ENCODE data around the gene TECRL. TPM values are rescaled to one million over a fixed set of nuclear protein-coding genes. Genes with fewer than 3 reads are reported as not detected.
A peak's percentile ranks its signal among the peaks of the same experiment; 100 is the strongest.

The TECRL gene
- total RNA-seq, 1 experiment from 2014 or later, result not detected

DNA sequence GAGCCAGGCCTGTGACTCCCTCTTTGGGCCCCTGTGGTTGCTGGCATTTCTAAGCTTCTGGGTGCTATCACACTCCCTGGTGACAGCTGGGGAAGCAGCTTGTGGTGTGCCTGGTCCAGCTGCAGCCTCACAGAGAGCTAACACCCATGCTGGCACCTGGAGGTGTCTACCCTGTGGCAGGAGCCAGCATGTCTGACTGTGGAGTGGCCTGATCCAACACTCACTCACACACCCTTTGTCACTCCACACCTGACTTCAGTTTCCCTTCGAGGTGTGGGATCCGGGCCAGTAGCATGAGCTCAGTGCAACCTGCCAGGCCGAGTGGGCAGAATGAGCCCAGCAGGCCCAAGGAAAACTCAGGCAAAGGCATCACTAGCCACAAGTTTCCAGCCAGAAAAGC, 67.5 kb downstream of the TECRL start:
- H3K36me3 ChIP-seq, result no peaks in the 10 kb centered on the region
- no peaks in the 10 kb centered on the region for H3K9me3 ChIP-seq
- H3K27me3 ChIP-seq, result no peaks in the 10 kb centered on the region
- no peak for DNase-seq
- H3K4me3 ChIP-seq, result no peak overlapping the region

DNA sequence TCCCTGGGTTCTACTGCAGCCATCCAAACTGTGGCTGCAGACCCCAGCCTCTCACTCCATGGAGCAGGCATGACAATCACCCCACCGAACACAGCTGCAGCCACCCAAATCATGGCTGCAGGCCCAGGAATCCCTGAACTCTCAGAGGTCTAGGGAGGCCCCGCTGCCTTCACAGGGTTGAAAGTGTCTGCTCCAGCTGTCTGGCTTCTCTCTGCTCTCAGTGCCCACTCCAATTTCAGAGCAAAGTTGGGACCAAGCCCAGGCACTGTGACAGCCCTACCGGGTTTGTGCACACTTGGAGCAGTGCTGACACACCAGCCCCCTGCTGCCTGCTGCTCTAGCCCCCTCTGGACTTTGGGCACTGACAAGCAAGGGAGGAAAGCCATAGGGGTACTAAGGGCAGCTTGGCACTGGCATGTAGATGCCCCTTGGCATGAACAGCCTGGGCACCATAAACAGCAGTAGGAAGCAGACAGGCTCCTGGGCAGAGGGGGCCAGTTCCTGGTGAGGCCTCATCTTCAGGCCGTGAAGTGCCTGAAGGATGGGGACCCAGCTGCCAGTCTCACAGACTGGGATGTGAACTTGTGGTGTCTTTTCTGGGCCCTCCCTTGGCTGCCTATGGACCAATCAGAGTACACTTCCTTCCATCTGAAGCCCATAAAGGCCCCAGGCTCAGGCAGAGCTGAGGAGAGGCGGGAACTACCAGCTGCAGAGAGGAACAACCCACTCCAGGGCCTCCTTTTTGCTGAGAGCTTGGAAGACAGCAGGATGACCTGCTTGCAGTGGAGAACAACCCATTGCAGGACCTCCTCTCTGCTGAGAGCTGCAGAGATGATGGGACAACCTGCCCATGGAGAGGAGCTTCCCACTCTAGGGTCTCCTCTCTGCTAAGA, 68.8 kb downstream of the TECRL start:
- Histone ChIP-seq H3K4me3 (no peak overlapping the region), H3K36me3 (no peaks in the 10 kb centered on the region), H3K27me3 (no peaks in the 10 kb centered on the region), H3K9me3 (no peaks in the 10 kb centered on the region)
- DNase-seq, result no peak

DNA sequence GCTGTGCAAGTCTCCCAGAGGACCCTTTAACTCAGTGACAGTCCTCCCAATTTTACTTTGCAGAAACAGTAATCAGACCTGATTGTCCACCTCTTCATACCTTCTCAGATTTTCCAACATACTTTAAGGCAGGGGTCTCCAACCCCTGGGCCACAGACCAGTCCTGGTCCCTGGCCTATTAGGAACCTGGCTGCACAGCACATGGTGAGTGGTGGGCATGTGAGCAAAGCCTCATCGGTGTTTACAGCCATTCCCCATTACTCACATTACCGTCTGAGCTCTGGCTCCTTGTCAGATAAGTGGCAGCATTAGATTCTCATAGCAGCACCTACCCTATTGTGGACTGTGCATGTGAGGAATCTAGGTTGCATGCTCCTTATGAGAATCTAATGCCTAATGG, 74.3 kb downstream of the TECRL start:
- Histone ChIP-seq H3K9me3 (no peaks in the 10 kb centered on the region), H3K4me3 (no peak overlapping the region), H3K36me3 (no peaks in the 10 kb centered on the region), H3K27me3 (no peaks in the 10 kb centered on the region)
- DNase-seq, result no peak

DNA sequence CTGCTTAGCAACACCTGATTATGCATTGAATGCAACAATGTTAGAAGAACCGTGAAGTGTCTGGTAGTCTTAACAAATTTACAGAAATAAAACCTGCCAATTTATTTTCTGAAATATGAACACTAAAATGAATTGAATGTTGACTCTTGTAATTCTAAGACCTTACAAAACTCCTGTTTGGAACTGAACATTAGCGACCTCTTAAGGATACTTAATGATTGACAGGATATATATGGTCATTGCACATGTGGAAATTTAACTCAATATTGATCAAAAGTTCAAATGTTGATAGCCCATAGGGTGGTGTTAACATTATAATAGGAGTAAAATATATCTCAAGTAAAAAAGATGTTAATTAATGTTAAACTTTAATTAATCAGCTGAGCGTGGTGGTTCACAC, 79.1 kb downstream of the TECRL start:
- H3K9me3 ChIP-seq, result no peaks in the 10 kb centered on the region
- H3K27me3 ChIP-seq, result no peaks in the 10 kb centered on the region
- no peaks in the 10 kb centered on the region for H3K36me3 ChIP-seq
- H3K4me3 ChIP-seq, result no peak overlapping the region
- no peak for DNase-seq

DNA sequence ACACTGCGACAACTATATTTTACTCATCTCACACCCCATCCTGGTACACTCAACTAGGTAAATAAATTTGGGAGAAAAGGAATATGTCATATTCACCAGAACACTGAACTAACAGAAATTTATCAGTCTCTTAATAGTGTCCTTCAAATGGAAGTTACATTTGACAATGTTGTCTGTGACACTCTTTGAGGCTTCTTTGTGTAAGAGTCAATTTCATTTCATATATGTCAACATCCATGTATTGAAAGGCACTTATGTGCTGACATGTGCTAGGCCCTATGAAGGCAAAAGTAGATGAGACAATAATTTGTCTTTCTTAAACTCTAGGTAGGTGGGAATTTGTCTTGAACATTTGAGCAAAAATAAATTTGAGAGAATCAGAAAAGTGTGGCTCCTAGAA, 82.0 kb downstream of the TECRL start:
- Histone ChIP-seq H3K9me3 (no peaks in the 10 kb centered on the region), H3K4me3 (no peak overlapping the region), H3K36me3 (no peaks in the 10 kb centered on the region), H3K27me3 (no peaks in the 10 kb centered on the region)
- DNase-seq, result no peak

DNA sequence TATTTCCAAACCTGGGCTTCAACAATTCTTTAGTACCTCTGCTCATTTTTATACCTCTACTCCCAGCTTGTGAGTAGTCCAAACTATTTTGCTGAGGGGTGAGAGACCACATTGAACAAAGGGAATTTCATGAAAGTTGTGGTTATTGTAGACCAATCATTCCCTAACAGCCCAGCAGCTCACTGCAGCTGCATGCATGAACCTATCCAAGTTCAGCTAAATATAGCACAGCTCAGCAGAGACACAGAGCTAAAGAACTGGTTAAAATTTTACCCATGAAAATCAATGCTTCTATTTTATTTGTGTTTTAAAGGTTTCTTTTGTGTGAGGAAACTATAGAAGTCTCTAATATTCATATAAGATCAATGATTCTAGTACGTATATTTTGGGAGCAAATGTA, 82.7 kb downstream of the TECRL start:
- no peaks in the 10 kb centered on the region for H3K9me3 ChIP-seq
- DNase-seq, result no peak
- no peaks in the 10 kb centered on the region for H3K36me3 ChIP-seq
- no peaks in the 10 kb centered on the region for H3K27me3 ChIP-seq
- no peak overlapping the region for H3K4me3 ChIP-seq

DNA sequence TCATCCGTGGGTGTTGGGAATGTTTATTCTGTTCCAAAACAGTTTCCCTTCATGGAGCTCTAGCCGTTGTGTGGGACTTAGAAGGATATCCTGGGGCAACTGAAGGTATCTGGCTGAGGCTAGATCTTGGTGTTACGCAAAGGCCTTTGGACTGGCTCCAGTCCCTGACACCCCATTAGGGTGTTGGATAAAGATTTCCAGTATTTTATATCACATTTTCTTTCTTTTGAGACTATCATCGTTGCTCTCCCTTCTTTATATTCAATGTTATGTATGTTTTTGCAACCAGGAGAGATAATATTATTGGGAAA, 103.0 kb downstream of the TECRL start:
- no peaks in the 10 kb centered on the region for H3K36me3 ChIP-seq
- no peaks in the 10 kb centered on the region for H3K9me3 ChIP-seq
- no peak overlapping the region for H3K4me3 ChIP-seq
- no peak for DNase-seq
- no peaks in the 10 kb centered on the region for H3K27me3 ChIP-seq

DNA sequence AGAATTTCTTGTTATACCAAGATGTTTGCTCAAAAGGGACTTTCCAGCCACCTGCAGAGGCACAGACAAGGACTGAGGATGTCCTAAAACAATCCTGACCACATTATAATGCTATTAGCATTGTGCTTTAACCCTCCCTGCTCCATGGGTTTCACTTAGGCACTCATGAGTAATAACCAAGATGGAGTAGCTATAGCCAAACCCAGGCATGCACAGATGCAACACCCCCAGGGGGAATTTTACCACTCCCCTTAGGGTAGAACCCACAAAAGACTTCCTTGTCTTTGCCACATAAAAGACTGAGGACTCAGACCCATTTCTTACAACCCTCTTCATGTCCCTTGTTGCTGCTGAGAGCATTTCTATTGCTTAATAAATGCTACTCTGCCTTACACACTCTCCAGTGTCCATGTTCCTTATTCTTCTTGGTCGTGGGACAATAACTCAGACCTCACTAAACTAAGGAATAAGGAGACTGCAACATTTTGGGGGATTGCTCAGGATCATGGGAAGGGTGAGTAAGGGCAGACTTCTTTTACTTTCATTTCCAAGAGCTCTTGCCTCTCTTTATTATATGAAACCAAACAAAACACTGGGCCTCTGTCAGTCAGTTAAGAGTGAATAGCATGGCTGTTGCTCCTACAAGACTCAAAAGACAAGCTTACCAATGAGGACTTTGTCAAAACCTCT, 103.5 kb downstream of the TECRL start:
- H3K36me3 ChIP-seq, result no peaks in the 10 kb centered on the region
- H3K4me3 ChIP-seq, result no peak overlapping the region
- H3K27me3 ChIP-seq, result no peaks in the 10 kb centered on the region
- no peaks in the 10 kb centered on the region for H3K9me3 ChIP-seq
- no peak for DNase-seq

DNA sequence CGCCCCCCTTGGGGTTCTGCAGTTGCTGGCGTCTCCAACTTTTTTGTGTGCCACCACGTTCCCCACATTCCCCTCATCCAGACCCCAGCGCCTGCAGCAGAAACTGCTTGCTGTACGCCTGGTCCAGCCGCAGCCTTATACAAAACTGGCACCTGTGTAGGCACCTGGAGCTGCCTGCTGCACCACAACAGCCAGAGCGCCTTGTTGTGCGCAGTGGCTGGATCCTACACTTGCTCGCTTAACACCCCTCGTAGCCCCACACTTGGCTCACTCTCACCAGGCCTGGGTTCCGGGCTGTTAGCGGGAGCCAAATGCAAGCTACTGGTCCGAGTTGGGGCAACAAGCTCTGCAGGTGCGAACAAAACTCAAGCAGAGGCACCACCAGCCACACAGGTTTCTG, 136.8 kb downstream of the TECRL start:
- Histone ChIP-seq H3K4me3 (peak overlapping the region; percentile 48), H3K9me3 (no peaks in the 10 kb centered on the region)
- peak; percentile 7 for DNase-seq

DNA sequence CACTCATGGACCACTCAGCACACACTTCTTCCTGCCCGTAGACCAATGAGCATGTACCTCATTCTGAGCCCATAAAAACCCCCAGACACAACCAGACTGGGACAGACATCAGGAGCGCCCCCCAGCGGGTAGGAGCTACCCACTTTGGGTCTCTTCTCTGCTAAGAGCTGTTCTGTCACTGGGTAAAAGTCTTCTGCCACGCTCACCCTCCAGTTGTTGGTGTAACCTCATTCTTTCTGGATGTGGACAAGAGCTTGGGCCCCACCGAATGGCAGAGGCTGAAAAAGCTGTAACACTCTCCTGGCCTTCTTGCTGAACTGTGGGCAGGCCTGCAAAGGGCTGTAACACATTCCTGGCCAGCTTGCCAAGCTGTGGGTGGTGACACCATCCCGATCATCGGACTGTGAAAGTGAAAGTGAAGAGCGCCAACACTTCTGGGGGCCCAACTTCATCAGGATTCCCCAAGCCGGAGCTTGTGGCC, 137.6 kb downstream of the TECRL start:
- Histone ChIP-seq H3K9me3 (no peaks in the 10 kb centered on the region), H3K36me3 (no peaks in the 10 kb centered on the region), H3K27me3 (no peaks in the 10 kb centered on the region), H3K4me3 (peak overlapping the region; percentile 48)
- DNase-seq, result peak; percentile 72

More for the DNA sequence above, 136.8 kb downstream of the TECRL start:
- H3K36me3 ChIP-seq, result no peaks in the 10 kb centered on the region
- no peaks in the 10 kb centered on the region for H3K27me3 ChIP-seq

DNA sequence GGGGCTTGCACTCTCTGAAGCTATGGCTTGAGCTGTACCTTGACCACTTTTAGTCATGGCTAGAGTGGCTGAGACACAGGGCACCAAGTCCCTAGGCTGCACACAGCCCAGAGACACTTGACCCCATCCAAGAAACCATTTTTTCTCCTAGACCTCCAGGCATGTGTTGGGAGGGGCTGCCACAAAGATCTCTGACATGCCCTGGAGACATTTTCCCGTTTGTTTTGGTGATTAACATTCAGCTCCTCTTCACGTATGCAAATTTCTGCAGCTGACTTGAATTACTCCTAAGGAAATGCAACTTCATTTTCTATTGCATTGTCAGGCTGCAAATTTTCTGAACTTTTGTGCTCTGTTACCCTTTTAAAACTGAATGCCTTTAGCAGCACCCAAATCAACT, 142.6 kb downstream of the TECRL start:
- Histone ChIP-seq H3K27me3 (no peaks in the 10 kb centered on the region), H3K9me3 (no peaks in the 10 kb centered on the region), H3K36me3 (no peaks in the 10 kb centered on the region), H3K4me3 (no peak overlapping the region)
- no peak for DNase-seq

DNA sequence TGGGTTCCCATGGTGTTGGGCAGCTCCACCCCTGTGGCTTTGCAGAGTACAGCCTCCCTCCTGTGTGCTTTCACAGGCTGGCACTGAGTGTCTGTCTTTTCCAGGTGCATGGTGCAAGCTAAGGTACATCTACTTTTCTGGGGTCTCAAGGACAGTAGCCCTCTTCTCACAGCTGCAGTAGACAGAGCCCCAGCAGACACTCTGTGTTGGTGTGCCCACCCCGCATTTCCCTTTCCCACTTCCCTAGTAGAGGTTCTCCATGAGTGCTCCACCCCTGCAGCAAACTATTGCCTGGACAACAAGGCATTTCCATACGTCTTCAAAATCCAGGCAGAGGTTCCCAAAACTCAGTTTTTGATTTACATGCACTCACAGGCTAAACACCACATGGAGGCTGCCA, 143.0 kb downstream of the TECRL start:
- no peak for DNase-seq
- no peaks in the 10 kb centered on the region for H3K27me3 ChIP-seq
- no peak overlapping the region for H3K4me3 ChIP-seq

DNA sequence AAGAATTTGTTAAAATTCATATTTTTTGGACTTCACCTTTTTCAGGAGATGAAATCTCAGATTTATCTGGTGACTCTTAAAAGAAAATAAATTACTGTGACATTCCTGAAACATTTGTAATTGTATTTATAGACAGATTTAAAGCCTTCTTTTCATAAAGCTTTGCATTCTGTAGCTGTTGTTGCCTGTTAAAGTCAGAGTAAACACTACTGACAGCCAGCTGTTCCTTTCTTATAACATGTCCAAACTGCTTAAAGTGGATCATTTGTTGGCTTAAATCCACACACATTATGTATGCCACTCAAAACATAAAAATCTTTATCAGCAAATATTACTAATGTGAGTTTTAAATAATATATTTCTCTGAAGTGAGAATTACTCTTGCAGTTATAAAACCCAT, 157.5 kb downstream of the TECRL start:
- Histone ChIP-seq H3K27me3 (no peaks in the 10 kb centered on the region), H3K36me3 (no peaks in the 10 kb centered on the region), H3K4me3 (no peak overlapping the region), H3K9me3 (no peaks in the 10 kb centered on the region)
- no peak for DNase-seq

More for the DNA sequence above, 143.0 kb downstream of the TECRL start:
- Histone ChIP-seq H3K36me3 (no peaks in the 10 kb centered on the region), H3K9me3 (no peaks in the 10 kb centered on the region)

DNA sequence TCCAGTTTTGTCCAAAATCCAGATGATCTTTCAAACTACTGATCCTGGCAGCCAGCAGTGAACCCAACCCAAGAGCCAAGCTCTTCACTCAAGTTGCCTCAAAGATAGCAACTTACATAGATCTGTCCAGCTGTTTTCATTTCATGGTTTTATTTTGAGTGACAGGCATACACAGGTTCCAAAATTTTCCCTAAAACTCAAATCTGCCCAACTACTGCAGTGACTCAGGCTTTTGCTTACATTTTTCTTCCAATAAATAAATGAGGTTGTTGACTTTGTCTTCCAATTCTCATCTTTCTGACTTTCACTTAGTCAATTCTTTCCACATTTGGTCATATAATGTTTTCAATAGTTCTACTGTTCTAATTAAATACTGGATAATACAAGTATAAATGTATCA, 158.8 kb downstream of the TECRL start:
- DNase-seq, result no peak
- Histone ChIP-seq H3K36me3 (no peaks in the 10 kb centered on the region), H3K27me3 (no peaks in the 10 kb centered on the region), H3K4me3 (no peak overlapping the region), H3K9me3 (no peaks in the 10 kb centered on the region)

DNA sequence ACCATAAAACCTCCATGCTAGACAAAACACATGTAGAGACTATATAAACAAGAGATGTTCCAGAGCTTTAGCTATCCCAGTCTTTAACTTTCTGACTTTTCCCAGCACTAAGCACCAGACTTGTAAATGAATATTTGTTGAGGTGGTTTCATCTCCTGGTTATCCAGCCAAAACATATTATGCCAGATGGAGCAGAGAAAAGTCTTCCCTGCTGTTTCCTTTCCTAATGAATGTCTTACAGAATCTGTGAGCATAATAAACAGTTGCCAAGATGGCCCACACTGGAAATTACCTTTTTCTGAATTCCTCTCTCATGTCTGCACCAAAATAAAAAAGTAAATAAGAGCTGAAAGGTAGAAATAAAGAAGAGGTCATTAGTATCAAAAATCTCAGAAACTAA, 159.2 kb downstream of the TECRL start:
- Histone ChIP-seq H3K36me3 (no peaks in the 10 kb centered on the region), H3K27me3 (no peaks in the 10 kb centered on the region), H3K4me3 (no peak overlapping the region), H3K9me3 (no peaks in the 10 kb centered on the region)
- no peak for DNase-seq

DNA sequence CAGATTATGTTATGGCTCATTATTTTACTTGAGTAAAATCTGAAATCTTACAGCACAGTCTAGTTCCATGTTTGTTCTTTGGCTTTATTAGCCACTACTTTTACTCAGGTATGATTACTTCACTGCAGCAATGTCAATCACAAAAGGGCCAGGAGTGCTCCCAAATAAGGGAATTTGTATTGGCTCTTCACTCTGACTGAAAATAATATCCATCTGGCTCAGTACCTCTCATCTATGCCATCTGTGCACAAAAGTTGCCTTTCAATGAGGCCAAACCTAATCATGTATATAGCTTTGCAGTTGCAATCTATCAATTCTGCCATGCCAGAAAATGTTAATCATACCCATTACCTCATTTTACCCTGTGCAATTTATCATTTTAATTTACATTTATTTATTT, 161.1 kb downstream of the TECRL start:
- no peaks in the 10 kb centered on the region for H3K27me3 ChIP-seq
- DNase-seq, result no peak
- no peaks in the 10 kb centered on the region for H3K36me3 ChIP-seq
- H3K9me3 ChIP-seq, result no peaks in the 10 kb centered on the region
- no peak overlapping the region for H3K4me3 ChIP-seq

DNA sequence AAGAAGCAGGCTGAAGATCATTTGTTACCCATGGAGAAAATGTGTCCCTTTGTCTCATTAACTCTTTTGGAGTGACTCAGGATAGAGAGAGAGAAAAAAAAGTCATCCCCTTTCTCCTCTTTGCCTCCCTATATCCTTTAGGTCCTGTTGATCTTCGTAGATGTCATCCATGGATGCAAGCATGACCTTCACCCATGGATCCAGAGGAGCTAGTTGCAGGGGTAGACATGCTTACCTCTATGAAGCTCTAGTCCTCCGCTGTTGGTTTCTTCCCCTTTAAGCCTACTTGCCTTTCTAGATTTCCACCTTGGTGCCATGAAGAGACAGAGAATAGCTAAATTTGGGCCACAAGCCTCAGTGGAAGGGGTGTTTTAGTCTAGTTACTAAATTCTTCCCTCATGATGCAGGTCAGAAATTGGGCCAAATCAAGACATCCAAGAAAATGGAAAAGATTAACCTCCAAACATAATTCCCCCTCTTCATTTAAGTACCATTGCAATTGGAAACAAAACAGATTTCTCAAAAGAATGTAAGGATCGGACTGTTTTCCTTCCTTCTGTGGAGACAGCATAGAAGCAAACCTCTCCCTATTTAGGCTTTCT, 178.4 kb downstream of the TECRL start:
- Histone ChIP-seq H3K4me3 (no peak overlapping the region), H3K27me3 (no peaks in the 10 kb centered on the region), H3K9me3 (no peaks in the 10 kb centered on the region), H3K36me3 (no peaks in the 10 kb centered on the region)
- DNase-seq, result no peak

Measured in MG63 (cell line).